Common myeloid progenitor, CD34-positive (primary cell): ENCODE measurements around the gene KRTAP3-3.

Source experiments
- CTCF ChIA-PET: fragments of 350-600 bp; sonication (Branson Sonifier 250); formaldehyde crosslinking; loops from one replicate; lab custom pipeline; 2021; ENCODE audit warnings: antibody characterized with exemption; lab: Charles Lee
- POLR2A ChIA-PET: fragments of 350-600 bp; sonication (Branson Sonifier 250); formaldehyde crosslinking; loops from one replicate; lab custom pipeline; 2021; ENCODE audit warnings: antibody characterized with exemption; lab: Charles Lee
- DNase-seq, 3 donors: peaks; one replicate each; pipeline versions ENCODE4 v3.0.0 to v3.0.0-alpha.2; 2013
- H3K27ac ChIP-seq, 2 experiments: 1 replicate in 1 of 2; 2 replicates in 1 of 2; pipeline ENCODE4 v1.7.0; 2013; ENCODE audit warnings: inconsistent platforms in 2 of 2, low read length in 2 of 2, mild to moderate bottlenecking in 2 of 2, low read depth in 1 of 2, moderate library complexity in 1 of 2; ENCODE audit not compliant: severe bottlenecking in 2 of 2, insufficient read depth in 1 of 2, poor library complexity in 1 of 2
- H3K27me3 ChIP-seq, 5 experiments: replicated peaks in 2 of 5; 1 replicate in 3 of 5; 2 replicates in 2 of 5; pipeline versions ENCODE4 v1.6.1 to v1.7.0; 2013; ENCODE audit warnings: low read length in 4 of 5, mild to moderate bottlenecking in 2 of 5, moderate library complexity in 2 of 5, inconsistent platforms in 1 of 5; ENCODE audit not compliant: insufficient read depth in 5 of 5, control insufficient read depth in 4 of 5
- H3K36me3 ChIP-seq, 4 experiments: 1 replicate in 2 of 4; 2 replicates in 2 of 4; pipeline versions ENCODE4 v1.6.1 to v1.7.0; 2013; ENCODE audit warnings: low read length in 3 of 4, control low read depth in 1 of 4, mild to moderate bottlenecking in 1 of 4; ENCODE audit not compliant: control insufficient read depth in 4 of 4, insufficient read depth in 4 of 4
- H3K4me1 ChIP-seq, 4 experiments: 1 replicate in 3 of 4; 2 replicates in 1 of 4; pipeline versions ENCODE4 v1.6.1 to v1.7.1; 2013; ENCODE audit warnings: low read length in 3 of 4, mild to moderate bottlenecking in 3 of 4, control low read depth in 1 of 4, inconsistent platforms in 1 of 4, moderate library complexity in 1 of 4; ENCODE audit not compliant: control insufficient read depth in 4 of 4, insufficient read depth in 4 of 4; ENCODE audit errors: control extremely low read depth in 1 of 4
- H3K4me3 ChIP-seq, 7 experiments: 1 replicate in 4 of 7; 2 replicates in 3 of 7; pipeline versions ENCODE4 v1.5.1 to v1.7.0; 2013; ENCODE audit warnings: mild to moderate bottlenecking in 7 of 7, low read length in 6 of 7, moderate library complexity in 6 of 7, inconsistent platforms in 2 of 7, low read depth in 2 of 7, control low read depth in 1 of 7; ENCODE audit not compliant: insufficient read depth in 4 of 7, control insufficient read depth in 1 of 7; ENCODE audit errors: extremely low read depth in 1 of 7
- H3K9me3 ChIP-seq, 5 experiments: 1 replicate in 4 of 5; 2 replicates in 1 of 5; pipeline versions ENCODE4 v1.6.1 to v1.7.1; 2013; ENCODE audit warnings: low read length in 4 of 5, mild to moderate bottlenecking in 2 of 5, inconsistent platforms in 1 of 5, low read depth in 1 of 5, moderate library complexity in 1 of 5; ENCODE audit not compliant: control insufficient read depth in 4 of 5, insufficient read depth in 2 of 5; ENCODE audit errors: control extremely low read depth in 1 of 5
- WGBS: methylation state at CpG from one replicate; pipeline ENCODE4 v1.1.5; 2013; ENCODE audit not compliant: insufficient coverage; 5-methylcytosine and 5-hydroxymethylcytosine counted together

Gene KRTAP3-3

DNA sequence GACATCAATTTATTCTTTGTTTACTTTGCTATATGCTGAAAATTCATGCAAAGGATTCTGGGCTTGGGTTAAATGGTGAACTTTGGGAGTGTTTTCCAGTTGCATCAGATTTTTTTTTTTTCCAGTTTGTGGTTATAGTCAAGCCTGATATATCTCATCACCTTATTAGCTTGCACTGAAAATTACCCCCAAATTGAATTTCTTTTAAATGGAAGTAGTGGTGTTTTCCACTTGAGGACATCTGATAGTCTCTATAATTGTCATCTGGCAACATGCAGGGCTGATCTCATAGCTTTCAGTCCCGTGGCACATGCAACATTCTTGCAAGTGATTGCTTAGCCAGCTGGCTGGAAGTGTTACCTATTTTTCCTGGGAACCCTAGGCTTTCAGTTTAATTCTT lies 19.6 kb upstream of the KRTAP3-3 start:
- no peak overlapping the region for H3K27ac ChIP-seq
- no peak overlapping the region for H3K4me3 ChIP-seq
- no peaks in the 10 kb centered on the region for H3K9me3 ChIP-seq
- no CpG with 5 or more reads among the region's 1 CpG for WGBS
- peaks cover 3 to 12% (median 5%) of the 10 kb centered on the region in 4 experiments for H3K4me1 ChIP-seq
- H3K27me3 ChIP-seq, result no peaks in the 10 kb centered on the region
- ChIA-PET CTCF (no interaction called here), POLR2A (no interaction called here)
- no peaks in the 10 kb centered on the region for H3K36me3 ChIP-seq
- no peak for DNase-seq

DNA sequence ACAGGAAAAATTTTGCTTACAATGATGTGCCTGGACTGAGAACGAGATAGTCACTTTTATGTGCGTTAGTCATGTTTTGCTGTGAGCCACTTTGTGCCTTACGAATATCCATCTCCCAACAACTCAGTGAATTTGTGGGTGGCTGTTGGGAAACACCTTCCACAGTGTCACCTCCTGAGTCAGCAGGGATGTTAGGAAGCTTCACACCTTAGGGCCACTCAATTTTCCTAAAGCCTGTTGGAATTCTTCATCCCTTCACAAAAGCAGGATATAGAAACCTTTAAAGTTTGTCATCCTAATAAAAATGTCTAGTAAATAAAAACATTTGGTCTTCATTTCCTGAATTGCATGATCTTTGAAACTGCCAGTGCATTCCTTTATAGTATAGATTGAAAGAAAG lies 19.2 kb upstream of the KRTAP3-3 start:
- ChIA-PET POLR2A (no interaction called here), CTCF (no interaction called here)
- peaks cover under 1 to 7% (median 1%) of the 10 kb centered on the region in 4 experiments for H3K4me1 ChIP-seq
- H3K4me3 ChIP-seq, result no peak overlapping the region
- H3K36me3 ChIP-seq, result no peaks in the 10 kb centered on the region
- no peak overlapping the region for H3K27ac ChIP-seq
- H3K9me3 ChIP-seq, result no peaks in the 10 kb centered on the region
- 100% methylated on average over 1 of the region's 3 CpGs for WGBS
- H3K27me3 ChIP-seq, result no peaks in the 10 kb centered on the region
- DNase-seq, result no peak

DNA sequence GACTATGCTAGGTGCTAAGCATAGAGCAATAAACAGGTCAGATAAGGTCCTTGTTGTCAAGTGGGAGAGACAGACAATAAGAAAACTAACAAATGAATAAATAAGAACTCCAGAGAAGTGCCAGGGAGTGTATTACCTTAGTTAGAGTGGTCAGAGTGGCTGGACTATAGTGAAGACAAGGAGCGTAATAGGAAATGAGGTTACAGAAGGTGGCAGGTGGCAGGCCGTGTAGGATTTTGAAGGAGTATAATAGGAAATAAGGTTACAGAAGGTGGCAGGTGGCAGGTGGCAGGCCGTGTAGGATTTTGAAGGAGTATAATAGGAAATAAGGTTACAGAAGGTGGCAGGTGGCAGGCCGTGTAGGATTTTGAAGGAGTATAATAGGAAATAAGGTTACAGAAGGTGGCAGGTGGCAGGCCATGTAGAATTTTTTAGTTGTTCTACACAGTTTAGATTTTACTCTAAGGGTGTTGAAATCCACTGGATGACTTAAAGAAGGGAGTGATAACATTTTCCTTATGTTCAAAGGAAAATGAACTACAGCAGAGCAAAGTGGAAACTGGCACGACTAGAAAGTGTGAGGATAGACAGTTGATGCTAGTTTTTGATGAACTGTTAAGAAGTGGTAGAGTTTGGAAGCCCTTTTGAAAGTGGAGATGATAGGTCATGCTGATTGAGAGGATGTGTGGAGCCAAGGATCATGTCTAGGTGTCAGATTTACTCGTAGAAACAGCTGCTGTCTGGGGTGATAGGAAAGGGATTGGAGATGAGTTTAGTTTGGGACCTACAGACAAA lies 18.6 kb upstream of the KRTAP3-3 start:
- Histone ChIP-seq H3K4me3 (no peak overlapping the region), H3K27ac (no peak overlapping the region), H3K4me1 (peaks cover 0 to 7% (median 0%) of the 10 kb centered on the region in 4 experiments), H3K27me3 (no peaks in the 10 kb centered on the region), H3K9me3 (no peaks in the 10 kb centered on the region), H3K36me3 (no peaks in the 10 kb centered on the region)
- ChIA-PET CTCF (no interaction called here), POLR2A (no interaction called here)
- no peak for DNase-seq
- WGBS, result 90% methylated on average over 6 of the region's 6 CpGs

DNA sequence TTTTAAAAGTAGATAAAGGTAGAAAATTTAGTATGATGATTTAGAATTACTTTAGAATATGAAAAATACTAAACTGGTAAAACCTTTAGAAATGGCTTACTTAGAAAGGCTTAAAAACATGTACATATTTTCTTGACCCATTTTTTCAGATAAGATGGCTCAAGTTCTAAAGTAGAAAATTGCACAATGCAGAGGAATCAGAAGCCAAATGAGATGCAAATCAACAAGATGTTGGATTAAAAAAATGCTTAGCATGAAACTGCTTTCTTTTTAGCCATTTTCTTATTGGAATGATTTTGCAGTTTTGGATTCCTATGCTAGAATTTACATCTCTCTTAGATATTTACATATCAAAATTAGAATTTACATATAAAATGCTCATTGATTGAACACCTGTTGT lies 16.5 kb upstream of the KRTAP3-3 start:
- Histone ChIP-seq H3K9me3 (no peaks in the 10 kb centered on the region), H3K4me3 (no peak overlapping the region), H3K4me1 (no peaks in the 10 kb centered on the region), H3K27ac (no peak overlapping the region), H3K36me3 (no peaks in the 10 kb centered on the region), H3K27me3 (no peaks in the 10 kb centered on the region)
- CTCF ChIA-PET, result no interaction called here
- POLR2A ChIA-PET, result no interaction called here
- no peak for DNase-seq

DNA sequence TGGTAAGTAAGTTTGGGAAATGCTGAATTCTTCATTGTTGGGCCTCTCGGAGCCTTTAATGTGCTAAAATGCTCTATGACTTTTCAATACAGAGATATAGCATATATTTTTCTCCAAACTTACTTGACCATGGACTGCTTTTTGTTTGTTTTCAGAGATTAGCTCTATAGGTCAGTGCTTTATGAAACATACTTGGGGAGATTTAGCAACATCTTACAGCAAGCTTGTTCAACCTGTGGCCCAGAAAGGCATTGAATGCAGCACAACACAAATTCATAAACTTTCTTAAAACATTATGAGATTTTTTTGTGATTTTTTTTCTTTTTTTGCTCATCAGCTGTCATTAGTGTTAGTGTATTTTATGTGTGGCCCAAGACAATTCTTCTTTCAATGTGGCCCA lies 16.0 kb upstream of the KRTAP3-3 start:
- ChIA-PET CTCF (no interaction called here), POLR2A (no interaction called here)
- no peaks in the 10 kb centered on the region for H3K4me1 ChIP-seq
- WGBS, result no CpG with 5 or more reads among the region's 1 CpG
- no peak overlapping the region for H3K27ac ChIP-seq
- no peaks in the 10 kb centered on the region for H3K36me3 ChIP-seq
- no peaks in the 10 kb centered on the region for H3K27me3 ChIP-seq
- no peak for DNase-seq
- H3K4me3 ChIP-seq, result no peak overlapping the region
- no peaks in the 10 kb centered on the region for H3K9me3 ChIP-seq

DNA sequence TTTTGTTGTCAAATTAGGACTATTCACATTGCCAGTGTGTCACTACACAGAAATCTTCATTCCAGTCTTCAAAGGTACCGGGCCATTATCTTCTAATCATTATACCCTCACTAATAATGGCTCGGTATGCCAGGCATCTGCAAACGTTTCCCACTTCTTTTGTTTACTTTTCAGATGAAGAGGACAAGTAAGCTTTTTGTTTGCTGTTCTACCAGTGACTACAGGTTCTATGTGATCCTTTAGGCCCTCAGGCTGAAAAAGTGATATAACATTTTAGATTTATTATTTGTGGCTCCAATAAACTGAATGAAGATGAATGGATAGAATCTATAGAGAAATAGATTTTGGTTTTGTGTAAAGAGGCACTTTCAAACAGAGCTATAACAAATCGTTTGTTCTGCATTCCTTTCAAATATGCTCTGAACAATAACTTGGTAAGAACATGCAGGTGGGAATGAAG lies 15.4 kb upstream of the KRTAP3-3 start:
- no peak for DNase-seq
- Histone ChIP-seq H3K27me3 (no peaks in the 10 kb centered on the region), H3K9me3 (no peaks in the 10 kb centered on the region), H3K27ac (no peak overlapping the region), H3K36me3 (no peaks in the 10 kb centered on the region), H3K4me1 (no peaks in the 10 kb centered on the region), H3K4me3 (no peak overlapping the region)
- ChIA-PET CTCF (no interaction called here), POLR2A (no interaction called here)
- 100% methylated on average over 2 of the region's 4 CpGs for whole genome bisulfite sequencing

DNA sequence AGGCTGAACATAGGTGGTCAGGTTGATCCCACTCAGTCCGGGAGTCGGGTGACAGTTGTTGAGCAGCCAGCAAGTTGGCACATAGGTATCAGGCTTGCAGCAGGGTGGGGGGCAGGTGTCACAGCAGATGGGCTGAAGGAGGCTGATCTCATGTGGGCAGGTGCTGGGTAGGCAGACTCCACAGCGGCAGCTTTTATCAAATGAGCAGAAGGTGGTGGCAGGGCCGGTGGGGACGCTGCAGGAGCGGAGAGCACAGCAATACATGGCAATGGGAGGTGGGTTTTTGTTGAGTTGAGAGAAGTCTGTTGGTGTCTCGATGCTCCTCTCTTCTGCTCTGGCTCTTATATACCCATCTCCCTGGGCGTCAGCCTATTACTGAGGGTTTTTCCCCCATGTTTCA lies 14.8 kb upstream of the KRTAP3-3 start, which contains the start of gene KRTAP3-1:
KRTAP3-1 (minus strand) TSS at position 318 of the 400 bp plus-strand sequence; CDS start at position 264, 54 bp downstream.
- Histone ChIP-seq H3K36me3 (no peaks in the 10 kb centered on the region), H3K9me3 (no peaks in the 10 kb centered on the region), H3K27ac (no peak within 1 kb of the TSS), H3K4me1 (no peaks in the 10 kb centered on the region), H3K27me3 (no peaks in the 10 kb centered on the region), H3K4me3 (no peak within 1 kb of the TSS)
- WGBS, result 93% methylated on average over 4 of the region's 8 CpGs
- POLR2A ChIA-PET, result no interaction called here
- CTCF ChIA-PET, result interaction anchor here (1.6 kb wide), 1 partner anchor 29 kb away, joined by 3 read pairs; no protein-coding TSS in a partner anchor
- DNase-seq, result no peak
